Loucy (cell line): ENCODE data around the gene MRM1.

Experiments
- H2AFZ ChIP-seq: fragments of 200-600 bp; sonication (generic); 2 replicates; pipeline ENCODE4 v1.6.0; 2016; ENCODE audit warnings: antibody characterized with exemption, mild to moderate bottlenecking, low read length, moderate library complexity
- H3F3A ChIP-seq: fragments of 200-600 bp; 2 replicates; pipeline ENCODE4 v1.6.0; 2016; ENCODE audit warnings: antibody characterized with exemption, low read depth, mild to moderate bottlenecking
- H3K27me3 ChIP-seq: fragments of 200-600 bp; sonication (generic); 2 replicates; pipeline ENCODE4 v1.6.1; 2014; ENCODE audit warnings: low read length, mild to moderate bottlenecking; ENCODE audit not compliant: insufficient read depth, poor library complexity, severe bottlenecking
- H3K36me3 ChIP-seq: fragments of 200-600 bp; sonication (generic); 2 replicates; pipeline ENCODE4 v1.6.1; 2016; ENCODE audit warnings: low read length; ENCODE audit not compliant: insufficient read depth
- H3K4me1 ChIP-seq: fragments of 200-600 bp; sonication (generic); 2 replicates; pipeline ENCODE4 v1.5.1; 2014; ENCODE audit warnings: low read length, mild to moderate bottlenecking; ENCODE audit not compliant: insufficient read depth, poor library complexity, severe bottlenecking
- H3K4me2 ChIP-seq: fragments of 200-600 bp; sonication (generic); 2 replicates; pipeline ENCODE4 v1.6.0; 2014; ENCODE audit warnings: antibody characterized with exemption, low read length, low read depth, mild to moderate bottlenecking; ENCODE audit not compliant: poor library complexity, severe bottlenecking
- H3K4me3 ChIP-seq: fragments of 200-600 bp; sonication (generic); 2 replicates; pipeline ENCODE4 v1.5.1; 2014; ENCODE audit warnings: low read length, mild to moderate bottlenecking, mixed read lengths; ENCODE audit not compliant: poor library complexity, severe bottlenecking
- H3K79me2 ChIP-seq: fragments of 200-600 bp; sonication (generic); 2 replicates; pipeline ENCODE4 v1.6.1; 2014; ENCODE audit warnings: low read length; ENCODE audit not compliant: insufficient read depth
- H3K9ac ChIP-seq: fragments of 200-600 bp; sonication (generic); 2 replicates; pipeline ENCODE4 v1.6.0; 2014; ENCODE audit warnings: mild to moderate bottlenecking, low read depth, low read length, moderate library complexity; ENCODE audit not compliant: poor library complexity, severe bottlenecking
- H3K9me2 ChIP-seq: fragments of 200-600 bp; sonication (generic); replicated peaks from 2 replicates; pipeline ENCODE4 v1.6.1; 2016; ENCODE audit warnings: low read depth, low read length, mixed read lengths
- H3K9me3 ChIP-seq: fragments of 200-600 bp; sonication (generic); 2 replicates; pipeline ENCODE4 v1.6.1; 2014; ENCODE audit warnings: mild to moderate bottlenecking, antibody characterized with exemption, low read length, low read depth; ENCODE audit not compliant: insufficient read depth
- H4K20me1 ChIP-seq: fragments of 200-600 bp; sonication (generic); 2 replicates; pipeline ENCODE4 v1.6.0; 2014; ENCODE audit warnings: antibody characterized with exemption, low read length, mild to moderate bottlenecking; ENCODE audit not compliant: insufficient read depth, poor library complexity, severe bottlenecking
- CTCF ChIP-seq: fragments of 200-600 bp; sonication (generic); conservative IDR thresholded peaks from 2 replicates; pipeline ENCODE4 v1.5.1; 2014; ENCODE audit warnings: mild to moderate bottlenecking, antibody characterized with exemption, low read length
- EZH2phosphoT487 ChIP-seq: fragments of 200-600 bp; IDR thresholded peaks from 2 replicates; pipeline ENCODE4 v1.6.1; 2018; ENCODE audit warnings: antibody characterized with exemption, mild to moderate bottlenecking, moderate library complexity, borderline replicate concordance

The MRM1 gene

GRCh38 chr17:36614933-36615332 lies 13.6 kb downstream of the MRM1 start:
- Histone ChIP-seq H3K9me2 (no peaks in the 10 kb centered on the region), H3F3A (no peaks in the 10 kb centered on the region), H3K79me2 (no peaks in the 10 kb centered on the region), H3K4me1 (no peaks in the 10 kb centered on the region), H2AFZ (no peak overlapping the region), H3K4me2 (no peak overlapping the region), H3K27me3 (no peaks in the 10 kb centered on the region), H3K9me3 (no peaks in the 10 kb centered on the region), H3K9ac (no peak overlapping the region), H3K36me3 (no peaks in the 10 kb centered on the region), H3K4me3 (no peak overlapping the region), H4K20me1 (no peaks in the 10 kb centered on the region)
- TF ChIP-seq EZH2phosphoT487, result no peak
- TF ChIP-seq CTCF, result no peak

- no peak overlapping the region for H2AFZ ChIP-seq
- no peaks in the 10 kb centered on the region for H3K9me2 ChIP-seq
- no peak overlapping the region for H3K4me3 ChIP-seq
- no peaks in the 10 kb centered on the region for H3K9me3 ChIP-seq
- TF ChIP-seq CTCF, result no peak
- H3K79me2 ChIP-seq, result no peaks in the 10 kb centered on the region
- no peaks in the 10 kb centered on the region for H3K4me1 ChIP-seq
- H3K27me3 ChIP-seq, result no peaks in the 10 kb centered on the region
- no peak overlapping the region for H3K4me2 ChIP-seq
- H3K36me3 ChIP-seq, result no peaks in the 10 kb centered on the region
- H3K9ac ChIP-seq, result no peak overlapping the region
- no peaks in the 10 kb centered on the region for H4K20me1 ChIP-seq
- no peaks in the 10 kb centered on the region for H3F3A ChIP-seq
Measured at GRCh38 chr17:36616061-36617029, 15.0 kb downstream of the MRM1 start.

GRCh38 chr17:36617773-36618172 lies 16.4 kb downstream of the MRM1 start:
- Histone ChIP-seq H3K9ac (no peak overlapping the region), H3K4me1 (no peaks in the 10 kb centered on the region), H3K4me3 (no peak overlapping the region), H3K79me2 (no peaks in the 10 kb centered on the region), H3F3A (no peaks in the 10 kb centered on the region), H3K27me3 (no peaks in the 10 kb centered on the region), H3K9me3 (no peaks in the 10 kb centered on the region), H4K20me1 (no peaks in the 10 kb centered on the region), H3K9me2 (no peaks in the 10 kb centered on the region), H3K4me2 (no peak overlapping the region), H2AFZ (no peak overlapping the region), H3K36me3 (no peaks in the 10 kb centered on the region)
- TF ChIP-seq CTCF (no peak), EZH2phosphoT487 (no peak)
